ENCODE results near the gene RNF4.

Gene RNF4

GRCh38 chr4:2445571-2445970, 23.3 kb upstream of the RNF4 start:
- no peaks in the 10 kb centered on the region for H3K27me3 Mint-ChIP-seq
- H3K4me3 Mint-ChIP-seq, result no peak overlapping the region
- no peaks in the 10 kb centered on the region for H3K36me3 Mint-ChIP-seq
- ATAC-seq, result no peak
- peaks cover 8% of the 10 kb centered on the region for H3K4me1 Mint-ChIP-seq
- no peaks in the 10 kb centered on the region for H3K9me3 Mint-ChIP-seq
- H3K27ac Mint-ChIP-seq, result no peak overlapping the region

- no peak for ATAC-seq
- Mint-ChIP-seq H3K4me1 (peaks cover 2% of the 10 kb centered on the region), H3K36me3 (no peaks in the 10 kb centered on the region), H3K9me3 (no peaks in the 10 kb centered on the region), H3K27me3 (no peaks in the 10 kb centered on the region), H3K27ac (no peak overlapping the region), H3K4me3 (no peak overlapping the region)
Measured at GRCh38 chr4:2446656-2447564, 22.0 kb upstream of the RNF4 start.

DNA sequence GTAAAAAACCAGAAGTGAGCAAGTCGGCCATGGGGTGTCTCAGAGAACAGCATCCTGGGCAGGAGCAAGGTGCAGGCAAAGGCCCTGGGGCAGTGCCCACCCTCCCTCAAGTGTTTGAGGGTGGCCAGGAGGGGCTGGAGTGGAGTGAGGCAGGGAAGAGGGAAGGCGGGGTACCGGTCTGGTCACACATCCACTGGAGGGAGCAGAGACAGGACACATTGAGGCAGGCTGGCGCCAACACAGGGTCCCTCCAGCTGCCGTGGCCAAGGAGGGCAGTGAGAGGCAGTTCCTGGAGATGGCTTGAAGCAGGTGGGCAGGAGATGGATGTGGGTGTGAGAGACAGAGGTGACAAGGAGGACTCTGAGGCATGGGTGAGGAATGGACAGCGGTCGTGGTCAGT, 20.3 kb upstream of the RNF4 start:
- Mint-ChIP-seq H3K4me1 (no peaks in the 10 kb centered on the region), H3K4me3 (no peak overlapping the region), H3K27me3 (no peaks in the 10 kb centered on the region), H3K9me3 (no peaks in the 10 kb centered on the region), H3K27ac (no peak overlapping the region), H3K36me3 (no peaks in the 10 kb centered on the region)
- peak; percentile 6 for ATAC-seq

- H3K27me3 Mint-ChIP-seq, result no peaks in the 10 kb centered on the region
- H3K36me3 Mint-ChIP-seq, result no peaks in the 10 kb centered on the region
- no peaks in the 10 kb centered on the region for H3K9me3 Mint-ChIP-seq
- H3K4me1 Mint-ChIP-seq, result no peaks in the 10 kb centered on the region
- no peak for ATAC-seq
- no peak overlapping the region for H3K27ac Mint-ChIP-seq
- no peak overlapping the region for H3K4me3 Mint-ChIP-seq
Measured at GRCh38 chr4:2449051-2449450, 19.9 kb upstream of the RNF4 start.

- no peaks in the 10 kb centered on the region for H3K9me3 Mint-ChIP-seq
- H3K4me3 Mint-ChIP-seq, result no peak overlapping the region
- no peak overlapping the region for H3K27ac Mint-ChIP-seq
- H3K27me3 Mint-ChIP-seq, result no peaks in the 10 kb centered on the region
- H3K4me1 Mint-ChIP-seq, result no peaks in the 10 kb centered on the region
- no peaks in the 10 kb centered on the region for H3K36me3 Mint-ChIP-seq
- ATAC-seq, result peak; percentile 6
Measured at GRCh38 chr4:2449511-2450392, 19.2 kb upstream of the RNF4 start.

DNA sequence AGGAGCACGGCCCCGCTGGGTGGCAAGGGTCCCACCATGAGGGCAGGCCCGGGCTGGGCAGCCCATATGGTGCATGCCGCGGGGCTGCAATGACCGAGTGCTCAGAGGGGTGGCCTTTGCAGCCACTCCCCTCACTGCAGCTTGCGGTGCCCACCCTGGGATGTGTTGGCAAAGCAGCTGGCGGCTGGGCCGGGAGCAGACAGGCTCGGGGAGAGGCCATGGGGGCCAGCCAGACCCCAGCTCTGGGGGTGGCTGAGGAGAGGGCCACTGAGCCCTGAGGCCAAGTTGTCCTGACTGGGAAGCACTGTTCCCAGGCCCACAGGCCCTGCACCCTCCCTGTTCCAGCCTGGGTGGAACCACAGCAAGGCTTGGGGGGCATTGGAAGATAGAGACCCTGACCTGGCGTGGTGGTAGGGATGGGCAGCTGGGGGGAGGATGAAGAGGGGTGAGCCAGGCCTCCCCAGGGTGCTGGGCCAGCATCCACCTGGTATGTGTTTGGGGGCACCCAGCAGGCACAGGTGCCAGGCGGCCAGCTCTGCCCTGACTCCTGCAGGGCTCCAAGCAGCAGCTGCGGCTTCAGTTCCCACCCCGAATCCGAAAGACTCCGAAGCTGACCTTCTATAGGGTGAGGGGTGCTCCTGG, 18.4 kb upstream of the RNF4 start:
- Mint-ChIP-seq H3K27ac (no peak overlapping the region), H3K36me3 (no peaks in the 10 kb centered on the region), H3K27me3 (no peaks in the 10 kb centered on the region), H3K9me3 (no peaks in the 10 kb centered on the region), H3K4me3 (no peak overlapping the region), H3K4me1 (no peaks in the 10 kb centered on the region)
- ATAC-seq, result peak; percentile 10

GRCh38 chr4:2451036-2451520, 17.8 kb upstream of the RNF4 start:
- ATAC-seq, result no peak
- Mint-ChIP-seq H3K9me3 (no peaks in the 10 kb centered on the region), H3K27ac (no peak overlapping the region)

DNA sequence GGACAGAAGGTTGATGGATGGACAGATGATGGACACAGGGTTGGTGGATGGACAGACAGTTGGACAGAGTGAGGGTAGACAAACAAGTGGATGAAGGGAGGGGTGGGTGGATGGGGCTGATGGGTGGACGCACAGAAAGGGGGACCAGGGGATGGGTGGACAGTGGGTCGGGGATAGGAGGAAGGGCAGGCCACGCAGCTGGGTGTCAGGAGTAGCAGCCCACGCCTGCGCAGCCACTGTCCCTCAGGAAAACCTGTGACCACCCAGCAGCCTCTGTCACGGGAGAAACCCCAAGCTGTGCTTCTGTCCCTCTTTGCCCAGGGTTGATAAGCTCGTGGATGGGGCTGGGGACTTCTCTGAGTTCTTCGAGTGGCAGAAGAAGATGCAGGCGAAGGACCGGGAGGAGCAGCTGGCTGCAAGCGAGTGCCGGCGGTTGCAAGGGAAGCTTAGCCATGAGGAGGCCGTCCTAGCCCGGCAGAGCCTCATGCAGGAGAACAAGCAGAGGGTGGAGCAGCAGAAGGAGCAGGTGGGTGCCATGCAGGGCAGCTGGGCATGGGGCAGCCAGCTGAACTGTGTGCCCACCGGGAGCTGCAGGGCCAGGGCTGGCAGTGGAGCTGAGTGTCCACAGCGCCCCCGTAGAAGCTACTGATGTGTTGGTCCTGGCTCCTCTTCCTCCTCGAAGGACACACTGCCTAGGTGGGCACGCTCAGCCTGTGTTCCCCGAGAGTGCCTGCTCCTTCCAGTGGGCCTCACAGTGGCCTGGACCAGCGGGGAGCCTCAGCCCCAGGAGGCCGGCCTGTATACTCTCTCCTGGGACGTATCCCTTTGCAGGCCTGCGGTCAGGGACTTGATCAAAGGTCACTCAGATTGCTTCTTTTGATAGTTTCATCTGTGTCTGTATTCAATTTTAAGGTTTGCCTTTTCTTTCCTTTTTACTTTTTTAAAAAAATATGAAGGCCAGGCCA, 16.8 kb upstream of the RNF4 start:
- no peak overlapping the region for H3K27ac Mint-ChIP-seq

More at GRCh38 chr4:2451036-2451520, 17.8 kb upstream of the RNF4 start:
- Mint-ChIP-seq H3K4me1 (no peaks in the 10 kb centered on the region), H3K36me3 (no peaks in the 10 kb centered on the region), H3K27me3 (no peaks in the 10 kb centered on the region), H3K4me3 (no peak overlapping the region)

DNA sequence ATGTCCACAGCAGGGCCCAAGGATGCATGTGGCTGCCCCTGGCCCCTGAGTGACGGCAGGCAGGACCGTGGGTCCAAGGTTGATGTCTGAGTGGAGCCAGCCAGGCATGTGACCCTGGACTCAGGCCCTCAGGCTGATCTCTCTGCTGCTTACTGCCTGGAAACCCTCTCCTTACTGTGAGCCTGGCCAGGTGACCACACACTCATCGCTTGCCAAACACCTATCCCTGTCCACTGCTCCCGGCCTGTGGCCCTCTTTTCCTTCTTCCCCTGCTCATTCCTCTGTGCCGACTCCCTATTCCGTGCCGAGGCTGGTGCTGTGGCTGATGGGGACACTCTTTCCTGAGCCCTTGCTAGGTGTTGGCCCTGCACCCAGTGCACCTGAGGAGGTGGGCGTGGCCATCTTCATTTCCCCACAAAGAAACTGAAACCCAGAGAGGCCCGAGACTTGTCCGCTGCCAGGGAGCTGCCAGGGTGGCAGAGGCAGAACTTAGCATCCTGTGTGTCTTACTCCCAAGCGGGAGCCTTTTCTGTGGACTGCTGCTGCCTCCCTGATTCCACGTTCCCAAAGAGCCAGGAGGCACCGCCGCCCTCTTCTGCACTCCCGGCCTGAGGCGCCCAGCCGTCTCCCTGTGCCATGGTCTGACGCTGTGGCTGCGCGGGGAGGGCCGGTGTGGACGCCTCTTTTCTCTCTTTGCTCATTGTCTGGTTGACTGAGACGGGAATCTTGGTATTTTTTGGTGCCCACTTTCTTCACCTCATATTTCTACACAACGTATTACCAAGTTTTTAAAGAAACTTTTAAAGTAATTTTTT, 11.2 kb upstream of the RNF4 start:
- Mint-ChIP-seq H3K27ac (no peak overlapping the region), H3K4me1 (peaks cover 15% of the 10 kb centered on the region), H3K27me3 (peaks cover 13% of the 10 kb centered on the region), H3K36me3 (no peaks in the 10 kb centered on the region), H3K4me3 (no peak overlapping the region), H3K9me3 (no peaks in the 10 kb centered on the region)
- no peak for ATAC-seq

More for the DNA sequence above, 16.8 kb upstream of the RNF4 start:
- Mint-ChIP-seq H3K27me3 (no peaks in the 10 kb centered on the region), H3K4me1 (no peaks in the 10 kb centered on the region), H3K9me3 (no peaks in the 10 kb centered on the region), H3K36me3 (no peaks in the 10 kb centered on the region), H3K4me3 (no peak overlapping the region)
- ATAC-seq, result no peak

DNA sequence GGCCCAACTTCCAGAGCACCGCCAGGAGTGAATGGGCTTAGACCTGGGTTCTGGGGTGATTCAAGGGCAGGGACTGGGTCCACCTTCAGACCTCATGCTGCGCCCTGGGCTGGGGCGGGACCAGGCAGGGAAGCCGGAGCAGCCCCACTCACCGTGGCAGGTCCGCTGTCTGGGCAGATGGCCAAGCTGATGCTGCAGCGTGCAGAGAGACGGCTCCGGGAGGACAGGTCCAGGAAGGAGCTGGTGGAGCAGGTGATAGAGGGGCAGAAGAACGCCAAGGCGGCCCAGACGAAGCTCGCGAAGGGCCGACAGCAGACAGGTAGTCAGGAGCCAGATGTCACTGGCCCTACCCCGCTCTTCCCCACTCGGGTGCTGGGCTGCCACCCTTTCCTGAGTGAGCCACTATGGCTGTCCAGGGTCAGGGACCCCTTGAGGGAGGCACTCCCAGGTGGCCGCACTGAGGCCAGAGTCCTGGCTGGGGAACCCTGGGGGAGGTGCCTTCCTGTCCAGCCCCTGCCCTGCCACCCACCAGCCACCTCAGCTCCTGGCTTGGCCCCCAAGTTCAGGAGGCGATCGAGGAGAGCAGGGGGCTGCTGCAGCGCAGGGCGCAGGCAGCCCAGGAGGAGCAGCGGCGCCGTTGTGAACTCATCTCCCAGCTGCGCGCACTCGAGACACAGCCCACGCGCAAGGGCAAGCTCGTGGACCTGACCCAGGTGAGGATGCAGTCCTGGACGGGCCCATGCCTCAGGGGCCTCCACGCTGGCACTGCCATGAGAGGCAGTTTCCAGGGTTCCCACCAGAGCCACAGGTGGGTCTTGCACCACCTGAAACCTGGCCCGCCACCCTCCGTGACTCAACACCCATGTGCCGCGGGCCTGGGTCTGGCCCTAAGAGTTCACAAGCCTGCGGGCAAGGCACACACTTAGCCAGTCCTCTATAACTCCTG, 10.1 kb upstream of the RNF4 start:
- Mint-ChIP-seq H3K9me3 (no peaks in the 10 kb centered on the region), H3K4me1 (peaks cover 24% of the 10 kb centered on the region), H3K27me3 (peaks cover 13% of the 10 kb centered on the region), H3K36me3 (no peaks in the 10 kb centered on the region), H3K4me3 (no peak overlapping the region), H3K27ac (no peak overlapping the region)
- no peak for ATAC-seq

- Mint-ChIP-seq H3K27ac (no peak overlapping the region), H3K27me3 (peaks cover 13% of the 10 kb centered on the region), H3K4me1 (peaks cover 24% of the 10 kb centered on the region), H3K9me3 (no peaks in the 10 kb centered on the region), H3K36me3 (no peaks in the 10 kb centered on the region), H3K4me3 (no peak overlapping the region)
- ATAC-seq, result no peak
Measured at GRCh38 chr4:2459589-2460349, 9.1 kb upstream of the RNF4 start.

- no peaks in the 10 kb centered on the region for H3K36me3 Mint-ChIP-seq
Measured at GRCh38 chr4:2461246-2461960, 7.5 kb upstream of the RNF4 start.

More at GRCh38 chr4:2461246-2461960, 7.5 kb upstream of the RNF4 start:
- H3K4me1 Mint-ChIP-seq, result peaks cover 24% of the 10 kb centered on the region
- ATAC-seq, result no peak
- no peaks in the 10 kb centered on the region for H3K9me3 Mint-ChIP-seq
- H3K27ac Mint-ChIP-seq, result peak overlapping the region; percentile 55
- H3K27me3 Mint-ChIP-seq, result peaks cover 13% of the 10 kb centered on the region
- H3K4me3 Mint-ChIP-seq, result peak overlapping the region; percentile 78
